Measurements from ENCODE around the gene NPDC1.

DNA sequence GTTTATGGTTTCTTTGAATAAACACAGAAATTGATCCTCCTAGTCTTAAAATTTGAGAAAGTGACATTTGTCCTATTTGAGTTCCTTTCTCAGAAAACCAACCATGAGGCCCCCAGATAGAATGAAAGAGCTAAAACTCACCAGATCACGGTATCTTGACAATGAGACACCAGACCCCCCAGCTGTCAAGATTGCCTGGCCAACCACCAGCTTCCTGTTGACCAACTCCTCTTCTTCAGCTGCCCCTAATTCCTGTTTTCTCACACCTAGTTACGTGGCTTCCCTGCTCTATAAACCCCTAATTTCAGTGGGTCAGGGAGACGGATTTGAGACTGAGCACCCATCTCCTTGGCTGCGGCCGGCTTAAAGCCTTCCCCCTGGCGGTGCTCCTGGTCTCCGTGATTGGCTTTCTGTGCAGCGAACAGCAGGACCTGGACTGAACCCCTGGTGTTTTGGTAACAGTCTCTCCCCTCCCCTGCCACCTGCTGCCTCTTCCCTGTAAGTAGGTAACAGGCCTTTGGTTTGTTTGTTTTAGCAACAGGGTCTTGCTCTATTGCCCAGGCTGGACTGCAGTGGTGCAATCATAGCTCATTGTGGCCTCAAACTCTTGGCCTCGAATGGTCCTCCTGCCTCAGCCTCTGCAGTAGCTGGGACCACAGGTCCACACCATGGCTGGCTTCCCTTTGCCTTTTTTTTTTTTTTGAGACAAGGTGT lies 12.7 kb upstream of the NPDC1 start:
- TF ChIP-seq, protein P1, sequence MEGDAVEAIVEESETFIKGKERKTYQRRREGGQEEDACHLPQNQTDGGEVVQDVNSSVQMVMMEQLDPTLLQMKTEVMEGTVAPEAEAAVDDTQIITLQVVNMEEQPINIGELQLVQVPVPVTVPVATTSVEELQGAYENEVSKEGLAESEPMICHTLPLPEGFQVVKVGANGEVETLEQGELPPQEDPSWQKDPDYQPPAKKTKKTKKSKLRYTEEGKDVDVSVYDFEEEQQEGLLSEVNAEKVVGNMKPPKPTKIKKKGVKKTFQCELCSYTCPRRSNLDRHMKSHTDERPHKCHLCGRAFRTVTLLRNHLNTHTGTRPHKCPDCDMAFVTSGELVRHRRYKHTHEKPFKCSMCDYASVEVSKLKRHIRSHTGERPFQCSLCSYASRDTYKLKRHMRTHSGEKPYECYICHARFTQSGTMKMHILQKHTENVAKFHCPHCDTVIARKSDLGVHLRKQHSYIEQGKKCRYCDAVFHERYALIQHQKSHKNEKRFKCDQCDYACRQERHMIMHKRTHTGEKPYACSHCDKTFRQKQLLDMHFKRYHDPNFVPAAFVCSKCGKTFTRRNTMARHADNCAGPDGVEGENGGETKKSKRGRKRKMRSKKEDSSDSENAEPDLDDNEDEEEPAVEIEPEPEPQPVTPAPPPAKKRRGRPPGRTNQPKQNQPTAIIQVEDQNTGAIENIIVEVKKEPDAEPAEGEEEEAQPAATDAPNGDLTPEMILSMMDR (IDR thresholded peaks at IDR 0.05), result no peak
- no peak for TF ChIP-seq EZH2 (IDR thresholded peaks at IDR 0.05; ENCODE audit: borderline replicate concordance, insufficient read depth, low read depth, low read length, poor library complexity, severe bottlenecking)

Data from B cell (primary cell).